AG09309 (cell line): ENCODE results near the gene PRB3.

Source experiments
- DNase-seq: peaks from one replicate; pipeline ENCODE4 v3.0.0-alpha.2; 2010; ENCODE audit warnings: low read depth
- H3K4me3 ChIP-seq: 2 replicates; pipeline ENCODE4 v1.5.1; 2011; ENCODE audit warnings: mild to moderate bottlenecking, low read depth, low read length, moderate library complexity; ENCODE audit not compliant: control insufficient read depth
- TF ChIP-seq, protein P1 (sequence below): IDR thresholded peaks from 2 replicates; pipeline ENCODE4 v1.5.1; 2011; ENCODE audit warnings: mild to moderate bottlenecking, low read depth, low read length, inconsistent platforms; ENCODE audit not compliant: insufficient read depth, control insufficient read depth; ENCODE audit errors: missing control alignments

The PRB3 gene

DNA sequence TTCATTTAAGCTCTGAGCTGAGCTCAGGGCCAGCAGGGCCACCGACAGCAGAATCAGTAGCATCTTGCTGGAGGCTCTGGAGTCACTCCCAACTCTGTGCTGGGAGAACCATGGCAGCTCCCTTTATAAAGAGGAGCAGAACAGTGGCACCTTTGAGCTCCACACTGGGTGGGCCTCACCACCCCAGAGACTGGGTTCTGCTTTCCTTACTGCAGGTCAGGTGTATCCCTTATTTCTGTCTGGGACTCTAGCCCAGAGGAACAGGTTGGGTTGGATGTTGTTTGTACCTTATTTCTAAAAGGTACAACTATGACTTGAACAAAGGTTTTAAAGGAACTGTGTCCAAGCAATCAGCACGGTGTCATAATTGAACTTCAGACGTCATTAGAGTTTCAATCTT is at the start of gene PRB3:
TSS of gene PRB3 (minus strand) at position 101 of the 400 bp plus-strand sequence. CDS start at position 63, 38 bp downstream.
- H3K4me3 ChIP-seq, result no peak within 1 kb of the TSS
- TF ChIP-seq, protein P1, sequence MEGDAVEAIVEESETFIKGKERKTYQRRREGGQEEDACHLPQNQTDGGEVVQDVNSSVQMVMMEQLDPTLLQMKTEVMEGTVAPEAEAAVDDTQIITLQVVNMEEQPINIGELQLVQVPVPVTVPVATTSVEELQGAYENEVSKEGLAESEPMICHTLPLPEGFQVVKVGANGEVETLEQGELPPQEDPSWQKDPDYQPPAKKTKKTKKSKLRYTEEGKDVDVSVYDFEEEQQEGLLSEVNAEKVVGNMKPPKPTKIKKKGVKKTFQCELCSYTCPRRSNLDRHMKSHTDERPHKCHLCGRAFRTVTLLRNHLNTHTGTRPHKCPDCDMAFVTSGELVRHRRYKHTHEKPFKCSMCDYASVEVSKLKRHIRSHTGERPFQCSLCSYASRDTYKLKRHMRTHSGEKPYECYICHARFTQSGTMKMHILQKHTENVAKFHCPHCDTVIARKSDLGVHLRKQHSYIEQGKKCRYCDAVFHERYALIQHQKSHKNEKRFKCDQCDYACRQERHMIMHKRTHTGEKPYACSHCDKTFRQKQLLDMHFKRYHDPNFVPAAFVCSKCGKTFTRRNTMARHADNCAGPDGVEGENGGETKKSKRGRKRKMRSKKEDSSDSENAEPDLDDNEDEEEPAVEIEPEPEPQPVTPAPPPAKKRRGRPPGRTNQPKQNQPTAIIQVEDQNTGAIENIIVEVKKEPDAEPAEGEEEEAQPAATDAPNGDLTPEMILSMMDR, result no peak
- no peak for DNase-seq

DNA sequence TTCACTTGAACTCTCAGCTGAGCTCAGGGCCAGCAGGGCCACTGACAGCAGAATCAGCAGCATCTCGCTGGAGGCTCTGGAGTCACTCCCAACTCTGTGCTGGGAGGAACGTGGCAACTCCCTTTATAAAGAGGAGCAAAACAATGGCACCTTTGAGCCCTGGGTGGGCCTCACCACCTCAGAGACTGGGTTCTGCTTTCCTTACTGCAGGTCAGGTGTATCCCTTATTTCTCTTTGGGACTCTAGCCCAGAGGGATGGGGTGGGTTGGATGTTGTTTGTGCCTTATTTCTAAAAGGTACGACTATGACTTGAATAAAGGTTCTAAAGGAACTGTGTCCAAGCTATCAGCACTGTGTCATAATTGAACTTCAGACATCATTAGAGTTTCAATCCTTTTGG is 40.8 kb upstream of the PRB3 start, which contains the start of gene PRB4:
TSS of gene PRB4 (minus strand) at position 101 of the 400 bp plus-strand sequence. CDS start at position 63, 38 bp downstream.
- no peak within 1 kb of the TSS for H3K4me3 ChIP-seq
- DNase-seq, result no peak
- TF ChIP-seq, protein P1, result no peak

DNA sequence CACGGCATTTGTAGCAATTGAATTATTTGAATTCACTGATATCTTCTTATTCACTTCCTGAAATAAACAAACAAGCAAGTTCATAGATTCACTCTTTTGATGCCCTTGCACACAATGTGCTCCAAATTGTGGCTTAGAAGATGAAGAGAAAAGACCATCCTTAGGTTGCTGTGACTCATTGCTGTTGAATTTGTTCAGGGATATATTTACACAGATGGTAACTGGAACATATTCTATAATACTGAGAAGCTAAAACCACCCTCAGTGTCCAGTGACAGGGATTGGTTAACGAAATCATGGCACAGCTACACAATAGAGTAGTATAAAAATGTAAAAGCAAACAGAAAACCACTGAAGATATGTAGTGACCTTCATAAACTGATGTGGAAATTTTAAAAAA is 37.6 kb upstream of the PRB3 start:
- no peak overlapping the region for H3K4me3 ChIP-seq
- no peak for DNase-seq
- TF ChIP-seq, protein P1, result no peak

DNA sequence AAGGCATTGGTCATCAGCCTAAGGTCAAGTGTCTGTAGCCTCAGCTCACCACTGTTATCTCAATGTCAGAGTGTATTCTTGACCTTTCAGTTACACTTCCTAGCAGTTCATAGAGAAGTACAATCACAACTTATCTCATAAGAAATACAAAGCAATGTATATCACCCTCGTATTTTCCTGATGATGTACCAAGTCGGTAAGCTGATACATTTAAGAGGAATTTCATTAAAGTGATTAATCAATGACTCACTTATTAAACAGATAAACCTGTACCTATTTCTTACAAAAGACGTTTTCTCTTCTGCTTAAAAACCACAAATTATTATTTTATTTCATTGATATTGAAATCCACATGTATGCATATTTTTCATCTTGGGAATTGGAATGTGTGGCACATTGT is 3.9 kb upstream of the PRB3 start:
- TF ChIP-seq, protein P1, result no peak
- no peak for DNase-seq
- H3K4me3 ChIP-seq, result no peak overlapping the region

DNA sequence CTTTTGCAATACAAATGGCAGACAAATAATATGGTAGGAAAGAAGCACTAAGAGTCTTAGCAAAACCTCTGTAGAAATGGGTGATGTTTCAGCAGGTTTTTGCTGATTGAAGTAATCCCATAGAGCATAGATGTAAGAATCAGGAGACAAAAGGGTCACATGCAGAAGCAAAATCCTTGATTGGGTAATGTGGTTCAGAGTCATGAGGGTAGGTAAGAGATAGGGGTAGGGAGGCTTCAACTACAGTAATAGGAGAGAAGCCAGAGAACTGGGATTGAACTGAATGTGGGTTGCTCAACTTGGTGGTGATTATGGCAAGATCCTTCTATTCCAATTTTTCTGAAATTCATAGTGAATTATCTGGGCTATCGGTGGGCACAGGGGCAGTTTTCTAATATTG is 5.0 kb downstream of the PRB3 start:
- no peak overlapping the region for H3K4me3 ChIP-seq
- no peak for DNase-seq
- TF ChIP-seq, protein P1, result no peak

DNA sequence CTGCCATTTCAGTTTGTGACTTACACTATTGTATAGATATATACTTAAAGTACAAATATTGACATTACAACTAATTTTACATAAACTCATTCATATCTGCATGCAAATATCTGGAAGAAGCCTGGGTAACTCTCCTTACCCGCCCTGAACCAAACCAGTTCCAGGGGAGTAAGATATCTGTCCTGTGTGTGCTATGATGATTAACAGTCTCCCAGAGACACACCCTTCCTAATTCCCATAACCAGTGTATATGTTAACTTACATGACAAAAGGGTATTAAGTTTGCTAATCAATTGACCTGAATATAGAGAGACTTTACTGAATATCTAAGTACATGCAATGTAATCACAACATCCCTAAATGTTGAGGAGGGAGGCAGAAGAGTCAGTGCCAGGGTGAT is 23.0 kb downstream of the PRB3 start:
- H3K4me3 ChIP-seq, result no peak overlapping the region
- DNase-seq, result no peak
- TF ChIP-seq, protein P1, result no peak

DNA sequence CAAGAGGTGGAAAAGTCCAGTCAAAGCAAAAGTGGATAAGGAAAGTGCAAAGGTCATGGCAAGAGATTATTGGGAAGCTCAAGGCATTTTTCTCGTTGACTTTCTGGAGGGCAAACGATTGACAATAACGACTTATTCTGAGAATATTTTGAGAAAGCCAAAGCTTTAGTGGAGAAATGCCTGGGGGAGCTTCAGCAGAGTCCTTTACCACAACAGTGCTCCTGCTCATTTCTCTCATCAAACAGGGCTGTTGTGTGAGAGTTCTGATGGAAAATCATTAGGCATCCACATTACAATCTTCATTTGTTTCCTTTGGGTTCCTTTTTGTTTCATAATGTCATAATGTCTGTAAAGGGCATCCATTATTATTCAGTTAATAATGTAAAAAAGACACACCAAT is 26.9 kb downstream of the PRB3 start:
- TF ChIP-seq, protein P1, result no peak
- no peak for DNase-seq
- H3K4me3 ChIP-seq, result no peak overlapping the region
